ENCODE results near the gene HEXA. TPM values are rescaled to one million over a fixed set of nuclear protein-coding genes. Genes with fewer than 3 reads are reported as not detected.

The HEXA gene
- total RNA-seq, 1 donor from 2014 or later = 34.5 TPM

GRCh38 chr15:72334842-72335241 lies 41.0 kb downstream of the HEXA start:
- Mint-ChIP-seq H3K27me3 (ENCODE audit: insufficient read depth, low read depth) (no peaks in the 10 kb centered on the region), H3K36me3 (no peaks in the 10 kb centered on the region), H3K4me1 (no peaks in the 10 kb centered on the region), H3K4me3 (no peak overlapping the region), H3K9me3 (no peaks in the 10 kb centered on the region), H3K27ac (no peak overlapping the region)
- no peaks in the 10 kb centered on the region for H3K36me3 ChIP-seq
- no peak overlapping the region for H3K4me3 ChIP-seq
- no peak overlapping the region for H2AFZ ChIP-seq (replicated peaks)
- H3K4me2 ChIP-seq = no peak overlapping the region
- no peak overlapping the region for H3K27ac ChIP-seq
- no peak for DNase-seq (ENCODE audit: low spot score)
- TF ChIP-seq EZH2 (IDR thresholded peaks at IDR 0.05) (no peak), EZH2phosphoT487 (IDR thresholded peaks at IDR 0.05) (no peak), CTCF (IDR thresholded peaks at IDR 0.05) (no peak)
- no peaks in the 10 kb centered on the region for H3K4me1 ChIP-seq
- no peaks in the 10 kb centered on the region for H4K20me1 ChIP-seq (ENCODE audit: low read depth)
- no peaks in the 10 kb centered on the region for H3K9me3 ChIP-seq (ENCODE audit: low read depth)
- no peaks in the 10 kb centered on the region for H3K79me2 ChIP-seq (ENCODE audit: low read depth)
- no peaks in the 10 kb centered on the region for H3K27me3 ChIP-seq
- no peak overlapping the region for H3K9ac ChIP-seq
- no peaks in the 10 kb centered on the region for H3F3A ChIP-seq (ENCODE audit: low read depth)

GRCh38 chr15:72331021-72331420 lies 44.8 kb downstream of the HEXA start:
- Mint-ChIP-seq H3K27me3 (ENCODE audit: insufficient read depth, low read depth) (no peaks in the 10 kb centered on the region), H3K4me1 (no peaks in the 10 kb centered on the region), H3K36me3 (no peaks in the 10 kb centered on the region), H3K4me3 (no peak overlapping the region), H3K27ac (no peak overlapping the region), H3K9me3 (no peaks in the 10 kb centered on the region)
- TF ChIP-seq CTCF (IDR thresholded peaks at IDR 0.05) (no peak), EZH2 (IDR thresholded peaks at IDR 0.05) (no peak), EZH2phosphoT487 (IDR thresholded peaks at IDR 0.05) (no peak)
- H3K36me3 ChIP-seq = no peaks in the 10 kb centered on the region
- no peak for DNase-seq (ENCODE audit: low spot score)
- no peaks in the 10 kb centered on the region for H3K79me2 ChIP-seq (ENCODE audit: low read depth)
- no peaks in the 10 kb centered on the region for H3K4me1 ChIP-seq
- H2AFZ ChIP-seq (replicated peaks) = no peak overlapping the region
- H3K9ac ChIP-seq = no peak overlapping the region
- no peak overlapping the region for H3K4me3 ChIP-seq
- no peaks in the 10 kb centered on the region for H3K9me3 ChIP-seq (ENCODE audit: low read depth)
- H3F3A ChIP-seq (ENCODE audit: low read depth) = no peaks in the 10 kb centered on the region
- no peak overlapping the region for H3K4me2 ChIP-seq
- H3K27ac ChIP-seq = no peak overlapping the region
- H3K27me3 ChIP-seq = no peaks in the 10 kb centered on the region
- H4K20me1 ChIP-seq (ENCODE audit: low read depth) = no peaks in the 10 kb centered on the region

- no peaks in the 10 kb centered on the region for H3K79me2 ChIP-seq (ENCODE audit: low read depth)
- H3K9me3 ChIP-seq (ENCODE audit: low read depth) = no peaks in the 10 kb centered on the region
- no peak for DNase-seq (ENCODE audit: low spot score)
- no peak overlapping the region for H3K27ac ChIP-seq
- no peak overlapping the region for H3K4me2 ChIP-seq
- H3K4me3 ChIP-seq = no peak overlapping the region
- H3K4me1 ChIP-seq = peaks cover 5% of the 10 kb centered on the region
- peaks cover 13% of the 10 kb centered on the region for H3K4me1 Mint-ChIP-seq
- no peaks in the 10 kb centered on the region for H3K36me3 ChIP-seq
- H4K20me1 ChIP-seq (ENCODE audit: low read depth) = peaks cover 10% of the 10 kb centered on the region
- no peak overlapping the region for H2AFZ ChIP-seq (replicated peaks)
- H3F3A ChIP-seq (ENCODE audit: low read depth) = peaks cover 16% of the 10 kb centered on the region
- no peak overlapping the region for H3K27ac Mint-ChIP-seq
- peaks cover 4% of the 10 kb centered on the region for H3K27me3 Mint-ChIP-seq (ENCODE audit: insufficient read depth, low read depth)
- peaks cover 3% of the 10 kb centered on the region for H3K9me3 Mint-ChIP-seq
- peaks cover 20% of the 10 kb centered on the region for H3K27me3 ChIP-seq
- no peak overlapping the region for H3K9ac ChIP-seq
- no peak for TF ChIP-seq EZH2phosphoT487 (IDR thresholded peaks at IDR 0.05)
- no peak for TF ChIP-seq EZH2 (IDR thresholded peaks at IDR 0.05)
- no peak for TF ChIP-seq CTCF (IDR thresholded peaks at IDR 0.05)
- H3K36me3 Mint-ChIP-seq = no peaks in the 10 kb centered on the region
- H3K4me3 Mint-ChIP-seq = no peak overlapping the region
Measured at GRCh38 chr15:72323752-72324151, 52.1 kb downstream of the HEXA start.

Measured in neural progenitor cell (in vitro differentiated cells).